Activated CD4-positive, CD25-positive, alpha-beta regulatory T cell treated with anti-CD3 and anti-CD28 coated beads, Interleukin-2, amount 50 U/mL, for 72 hours (primary cell): ENCODE results near the gene TLCD5.

ENCODE experiments used
- DNase-seq: peaks from one replicate; pipeline ENCODE4 v3.0.0; 2021

Gene TLCD5

GRCh38 chr11:120324932-120325810 lies at the start of gene TLCD5:
TLCD5 (plus strand) TSS chr11:120325299; CDS start chr11:120327442, 2,143 bp downstream.
- DNase-seq = peak; percentile 38

- no peak for DNase-seq
Observed at GRCh38 chr11:120279502-120279901, 45.6 kb upstream of the TLCD5 start.

GRCh38 chr11:120280600-120281051 lies 44.5 kb upstream of the TLCD5 start:
- DNase-seq = no peak

- DNase-seq = no peak
Observed at GRCh38 chr11:120281143-120281795, 43.8 kb upstream of the TLCD5 start.

- no peak for DNase-seq
Observed at GRCh38 chr11:120283124-120283523, 42.0 kb upstream of the TLCD5 start.

- DNase-seq = no peak
Observed at GRCh38 chr11:120284272-120284671, 40.8 kb upstream of the TLCD5 start.

GRCh38 chr11:120285256-120285655 lies 39.8 kb upstream of the TLCD5 start:
- DNase-seq = no peak

- DNase-seq = no peak
Observed at GRCh38 chr11:120288021-120288420, 37.1 kb upstream of the TLCD5 start.

GRCh38 chr11:120289426-120289825 lies 35.7 kb upstream of the TLCD5 start:
- DNase-seq = no peak

- DNase-seq = no peak
Observed at GRCh38 chr11:120290956-120291355, 34.1 kb upstream of the TLCD5 start.

GRCh38 chr11:120293038-120293800 lies 31.9 kb upstream of the TLCD5 start:
- no peak for DNase-seq

- no peak for DNase-seq
Observed at GRCh38 chr11:120294096-120294495, 31.0 kb upstream of the TLCD5 start.

- DNase-seq = no peak
Observed at GRCh38 chr11:120295099-120295498, 30.0 kb upstream of the TLCD5 start.

GRCh38 chr11:120296554-120296953 lies 28.5 kb upstream of the TLCD5 start:
- DNase-seq = no peak

GRCh38 chr11:120298461-120298860 lies 26.6 kb upstream of the TLCD5 start:
- no peak for DNase-seq

- DNase-seq = no peak
Observed at GRCh38 chr11:120302001-120302805, 22.9 kb upstream of the TLCD5 start.

GRCh38 chr11:120303004-120303637 lies 22.0 kb upstream of the TLCD5 start:
- peak; percentile 72 for DNase-seq

- DNase-seq = no peak
Observed at GRCh38 chr11:120304526-120304925, 20.6 kb upstream of the TLCD5 start.

- DNase-seq = no peak
Observed at GRCh38 chr11:120305286-120305685, 19.8 kb upstream of the TLCD5 start.

- DNase-seq = no peak
Observed at GRCh38 chr11:120306519-120307242, 18.4 kb upstream of the TLCD5 start.

GRCh38 chr11:120307476-120307875 lies 17.6 kb upstream of the TLCD5 start:
- no peak for DNase-seq
